ENCODE measurements around the gene VPS11. TPM values are rescaled to one million over a fixed set of nuclear protein-coding genes. Genes with fewer than 3 reads are reported as not detected.
A peak's percentile ranks its signal among the peaks of the same experiment; 100 is the strongest.

VPS11 gene
- polyA plus RNA-seq, 2 of the 4 experiments (the other 2 are of a cell fraction) = 4.6 to 12.0 TPM

GRCh38 chr11:119118946-119119345, 51.3 kb downstream of the VPS11 start:
- no peak for DNase-seq (ENCODE audit: low read depth in 1 of 2, low spot score in 1 of 2)
- no peak for TF ChIP-seq ZNF302 (CRISPR knock-in tag; IDR thresholded peaks at IDR 0.05)
- FAIRE-seq = no peak
- ChIA-PET POLR2A (no interaction called here), CTCF (interaction anchor here (1.2 kb wide), 2 partner anchors 14 to 24 kb away, joined by 3 to 4 read pairs; a partner anchor contains a TSS)
- H3K4me3 ChIP-seq = no peak overlapping the region
- H3K27ac ChIP-seq = no peak overlapping the region
- no peak overlapping the region for H3K4me2 ChIP-seq
- ATAC-seq = no peak
- H3K9me3 ChIP-seq = no peaks in the 10 kb centered on the region
- WGBS (ENCODE audit: missing lambda C conversion rate) = 100% methylated on average over 1 of the region's 1 CpG
- peaks cover 10% of the 10 kb centered on the region; the same call in 1 of the 3 replicates for H3K4me1 ChIP-seq

GRCh38 chr11:119120639-119121007, 53.0 kb downstream of the VPS11 start:
- DNase-seq (ENCODE audit: low read depth in 1 of 2, low spot score in 1 of 2) (no peak), FAIRE-seq (no peak), ATAC-seq (no peak)
- H3K9me3 ChIP-seq = no peaks in the 10 kb centered on the region
- H3K4me1 ChIP-seq = peaks cover 10% of the 10 kb centered on the region; the same call in 1 of the 3 replicates
- TF ChIP-seq TP53 (CRISPR knock-in tag; IDR thresholded peaks at IDR 0.05) (no peak), CHD4 (IDR thresholded peaks at IDR 0.05; ENCODE audit: borderline replicate concordance) (no peak), HEYL (CRISPR knock-in tag; IDR thresholded peaks at IDR 0.05) (no peak), RCOR1 (IDR thresholded peaks at IDR 0.05; ENCODE audit: low read depth, low read length) (no peak), ELK1 (IDR thresholded peaks at IDR 0.05; ENCODE audit: low read depth, low read length) (no peak), POLR2A (IDR thresholded peaks at IDR 0.05; ENCODE audit: low read length) (no peak), FOXS1 (CRISPR knock-in tag; IDR thresholded peaks at IDR 0.05) (no peak), CEBPB (IDR thresholded peaks at IDR 0.05) (no peak), NR3C1 (IDR thresholded peaks at IDR 0.05) (no peak), MYC (IDR thresholded peaks at IDR 0.05; ENCODE audit: borderline replicate concordance, low read length) (no peak), HOXA7 (CRISPR knock-in tag; IDR thresholded peaks at IDR 0.05) (no peak), JUNB (IDR thresholded peaks at IDR 0.05) (no peak), CTCF (IDR thresholded peaks at IDR 0.05) (no peak), MAFK (IDR thresholded peaks at IDR 0.05; ENCODE audit: partially characterized antibody) (no peak)
- ChIA-PET CTCF (interaction anchor here (0.8 to 2.1 kb wide), 5 partner anchors 8 to 76 kb away, joined by 3 to 7 read pairs (median 3); no protein-coding TSS in a partner anchor), POLR2A (interaction anchor here (1.9 to 2.4 kb wide), 2 partner anchors 9 to 13 kb away, joined by 9 to 11 read pairs; partner anchors contain the start of gene C2CD2L)
- H3K4me2 ChIP-seq = peak overlapping the region; percentile 78
- WGBS (ENCODE audit: missing lambda C conversion rate) = 9% methylated on average over 5 of the region's 5 CpGs
- peak overlapping the region; percentile 88 to 91 for H3K27ac ChIP-seq
- H3K4me3 ChIP-seq = peak overlapping the region; percentile 48

GRCh38 chr11:119121008-119121810, 53.6 kb downstream of the VPS11 start, which contains the start of gene HINFP:
HINFP (plus strand) TSS chr11:119121580; CDS start chr11:119126945, 5,365 bp downstream.
- Histone ChIP-seq H3K27ac (peak within 1 kb of the TSS; percentile 88 to 91), H3K4me3 (peak within 1 kb of the TSS; percentile 94), H3K9me3 (no peaks in the 10 kb centered on the region), H3K4me1 (peaks cover 10% of the 10 kb centered on the region; the same call in 1 of the 3 replicates), H3K4me2 (peak within 1 kb of the TSS; percentile 98)
- WGBS (ENCODE audit: missing lambda C conversion rate) = under 1% methylated on average over 17 of the region's 54 CpGs
- ATAC-seq = peak; percentile 99
- POLR2A ChIA-PET = interaction anchor here (0.6 to 2.4 kb wide), 9 partner anchors 9 to 219 kb away, joined by 3 to 17 read pairs (median 5); partner anchors contain the start of genes C2CD2L, DPAGT1 and NLRX1
- FAIRE-seq = no peak
- CTCF ChIA-PET = interaction anchor here (0.8 to 2.1 kb wide), 4 partner anchors 9 to 75 kb away, joined by 3 to 7 read pairs (median 4); no protein-coding TSS in a partner anchor
- peak; percentile 91 to 98 for DNase-seq (ENCODE audit: low read depth in 1 of 2, low spot score in 1 of 2)
- TF ChIP-seq BCL3 (IDR thresholded peaks at IDR 0.05) = 0 out of 3 replicates have a peak, but pooled peaks have one; percentile 41
- peak; percentile 80 for TF ChIP-seq PBX3 (IDR thresholded peaks at IDR 0.05)
- no peak for TF ChIP-seq ZC3H11A (IDR thresholded peaks at IDR 0.05)
- TF ChIP-seq MYC (IDR thresholded peaks at IDR 0.05; ENCODE audit: borderline replicate concordance, low read length) = no peak
- TF ChIP-seq NPAS2 (CRISPR knock-in tag; IDR thresholded peaks at IDR 0.05; ENCODE audit: borderline replicate concordance) = no peak
- no peak for TF ChIP-seq GATA3 (IDR thresholded peaks at IDR 0.05; ENCODE audit: borderline replicate concordance)
- no peak for TF ChIP-seq ZNF302 (CRISPR knock-in tag; IDR thresholded peaks at IDR 0.05)
- no peak for TF ChIP-seq CTCF (IDR thresholded peaks at IDR 0.05)
- no peak for TF ChIP-seq MAFK (IDR thresholded peaks at IDR 0.05; ENCODE audit: partially characterized antibody)
- TF ChIP-seq SREBF2 (IDR thresholded peaks at IDR 0.05) = no peak
- 0 out of 2 replicates have a peak, but pooled peaks have one; percentile 41 for TF ChIP-seq HOXB13 (CRISPR knock-in tag; IDR thresholded peaks at IDR 0.05; ENCODE audit: low read depth)
- TF ChIP-seq TFCP2L1 (CRISPR knock-in tag; IDR thresholded peaks at IDR 0.05) = no peak
- TF ChIP-seq BHLHE40 (IDR thresholded peaks at IDR 0.05; ENCODE audit: low read depth, low read length) = no peak
- no peak for TF ChIP-seq CBX2 (IDR thresholded peaks at IDR 0.05; ENCODE audit: borderline replicate concordance, low read depth)
- TF ChIP-seq HEYL (CRISPR knock-in tag; IDR thresholded peaks at IDR 0.05) = no peak
- peak; percentile 83 for TF ChIP-seq POLR2A (IDR thresholded peaks at IDR 0.05; ENCODE audit: low read length)
